ENCODE results near the gene CCDC88B. TPM values are rescaled to one million over a fixed set of nuclear protein-coding genes. Genes with fewer than 3 reads are reported as not detected.

CCDC88B gene
- total RNA-seq, 1 experiment from 2014 or later = 14.7 TPM

DNA sequence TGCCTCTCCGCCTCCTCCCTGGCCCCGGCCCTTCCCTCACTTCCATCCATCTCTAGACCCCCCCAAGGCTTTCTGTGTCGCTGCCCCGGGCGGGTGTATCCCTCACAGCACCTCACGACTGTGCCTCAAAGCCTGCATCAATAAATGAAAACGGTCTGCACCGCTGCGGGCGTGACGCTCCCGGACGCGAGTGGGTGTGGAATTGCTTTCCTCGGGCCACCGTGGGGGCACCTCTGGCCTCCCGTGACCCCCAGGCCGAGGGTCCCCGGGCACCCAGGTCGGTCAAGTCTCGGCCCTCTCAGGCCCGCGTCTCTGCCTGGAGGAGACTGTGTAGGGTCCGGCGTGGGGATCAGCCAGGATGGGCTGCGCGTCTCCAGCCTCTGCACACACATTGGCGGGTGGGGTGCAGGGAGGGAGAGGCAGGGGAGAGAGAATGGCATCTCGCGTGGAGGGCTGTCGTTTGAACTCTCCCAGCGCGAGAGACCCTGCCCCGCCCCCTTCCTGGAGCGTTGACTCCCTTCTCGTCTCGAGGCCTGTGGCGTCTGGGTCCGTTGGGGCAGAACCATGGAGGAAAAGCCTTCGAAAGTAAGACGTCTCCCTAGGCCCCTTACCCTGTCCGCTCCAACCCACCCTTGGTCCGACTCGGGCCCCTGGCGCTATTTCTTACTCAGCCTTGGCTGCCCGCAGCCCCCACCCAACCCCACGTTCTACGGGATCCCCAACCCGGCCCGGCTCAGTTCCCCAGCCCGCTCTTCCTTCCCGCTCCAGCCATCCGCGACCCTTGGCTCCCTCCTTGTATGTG lies 40.0 kb upstream of the CCDC88B start, which contains the start of gene CATSPERZ:
Gene CATSPERZ (plus strand): TSS at position 512 of the 802 bp plus-strand sequence. CDS start 53 bp downstream, at position 565.
- Histone ChIP-seq H3K36me3 (ENCODE audit: control insufficient read depth in 1 of 2, insufficient read depth in 2 of 2, low read length in 2 of 2) (no peaks in the 10 kb centered on the region), H3K9me3 (ENCODE audit: control insufficient read depth in 1 of 2, insufficient read depth in 1 of 2, low read depth in 1 of 2, low read length in 2 of 2) (no peaks in the 10 kb centered on the region), H3K9ac (ENCODE audit: low read length) (peak within 1 kb of the TSS; percentile 66), H3K27ac (ENCODE audit: low read depth, low read length) (peak within 1 kb of the TSS; percentile 2; the same call in 1 of the 2 replicates), H3K27me3 (ENCODE audit: insufficient read depth, low read length) (no peaks in the 10 kb centered on the region), H3K4me2 (ENCODE audit: low read length) (peak within 1 kb of the TSS; percentile 86), H2AFZ (ENCODE audit: low read depth, low read length, poor library complexity, severe bottlenecking) (peak within 1 kb of the TSS; percentile 86), H3K9me2 (ENCODE audit: insufficient read depth) (no peaks in the 10 kb centered on the region), H4K20me1 (ENCODE audit: insufficient read depth) (no peaks in the 10 kb centered on the region), H3K4me3 (replicated peaks in 1 of 2; ENCODE audit: low read depth in 1 of 2, low read length in 2 of 2) (peak within 1 kb of the TSS; percentile 41 to 54), H3K4me1 (ENCODE audit: control insufficient read depth in 1 of 2, insufficient read depth in 2 of 2, low read length in 2 of 2) (peaks cover 6 to 45% of the 10 kb centered on the region in 2 experiments; a peak in 3 of 4 replicates), H3K79me2 (ENCODE audit: insufficient read depth, low read length) (no peaks in the 10 kb centered on the region)
- ChIA-PET CTCF (interaction anchor here (0.9 to 5.8 kb wide), 16 partner anchors 10 to 546 kb away, joined by 3 to 80 read pairs (median 5); partner anchors contain the start of genes BAD, FERMT3, FKBP2 and GPR137), POLR2A (interaction anchor here (1.0 to 2.5 kb wide), 7 partner anchors 13 to 59 kb away, joined by 3 to 9 read pairs (median 4); partner anchors contain the start of genes FKBP2, PRDX5 and TRMT112), RAD21 (ENCODE audit: low non-redundant PET in 1 of 2, low total read pairs in 2 of 2, uncharacterized antibody in 2 of 2, unreplicated experiment in 2 of 2) (interaction anchor here (1.0 to 1.3 kb wide), 2 partner anchors 95 to 96 kb away, joined by 4 to 5 read pairs; no protein-coding TSS in a partner anchor)
- DNase-seq (ENCODE audit: low read depth, low spot score) (no peak), ATAC-seq (no peak)
- TF ChIP-seq, protein P1, sequence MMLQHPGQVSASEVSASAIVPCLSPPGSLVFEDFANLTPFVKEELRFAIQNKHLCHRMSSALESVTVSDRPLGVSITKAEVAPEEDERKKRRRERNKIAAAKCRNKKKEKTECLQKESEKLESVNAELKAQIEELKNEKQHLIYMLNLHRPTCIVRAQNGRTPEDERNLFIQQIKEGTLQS (IDR thresholded peaks at IDR 0.05) = no peak
- TF ChIP-seq ELF1 (IDR thresholded peaks at IDR 0.05; ENCODE audit: borderline replicate concordance, low read depth) (no peak), FOSL1 (IDR thresholded peaks at IDR 0.05; ENCODE audit: low read depth) (no peak), CBX3 (IDR thresholded peaks at IDR 0.05; ENCODE audit: low read depth) (no peak), TCF7L2 (IDR thresholded peaks at IDR 0.05; ENCODE audit: borderline replicate concordance, extremely low read depth, insufficient read depth, insufficient read length) (no peak), SIN3A (IDR thresholded peaks at IDR 0.05; ENCODE audit: low read depth) (no peak), RAD21 (IDR thresholded peaks at IDR 0.05; ENCODE audit: low read depth) (no peak), EGR1 (IDR thresholded peaks at IDR 0.05; ENCODE audit: low read depth) (no peak), EZH2phosphoT487 (IDR thresholded peaks at IDR 0.05; ENCODE audit: borderline replicate concordance) (no peak), SP1 (IDR thresholded peaks at IDR 0.05; ENCODE audit: low read depth) (no peak), JUND (IDR thresholded peaks at IDR 0.05) (no peak), POLR2AphosphoS5 (IDR thresholded peaks at IDR 0.05; ENCODE audit: low read depth, low read length) (no peak)
- TF ChIP-seq, protein P2, sequence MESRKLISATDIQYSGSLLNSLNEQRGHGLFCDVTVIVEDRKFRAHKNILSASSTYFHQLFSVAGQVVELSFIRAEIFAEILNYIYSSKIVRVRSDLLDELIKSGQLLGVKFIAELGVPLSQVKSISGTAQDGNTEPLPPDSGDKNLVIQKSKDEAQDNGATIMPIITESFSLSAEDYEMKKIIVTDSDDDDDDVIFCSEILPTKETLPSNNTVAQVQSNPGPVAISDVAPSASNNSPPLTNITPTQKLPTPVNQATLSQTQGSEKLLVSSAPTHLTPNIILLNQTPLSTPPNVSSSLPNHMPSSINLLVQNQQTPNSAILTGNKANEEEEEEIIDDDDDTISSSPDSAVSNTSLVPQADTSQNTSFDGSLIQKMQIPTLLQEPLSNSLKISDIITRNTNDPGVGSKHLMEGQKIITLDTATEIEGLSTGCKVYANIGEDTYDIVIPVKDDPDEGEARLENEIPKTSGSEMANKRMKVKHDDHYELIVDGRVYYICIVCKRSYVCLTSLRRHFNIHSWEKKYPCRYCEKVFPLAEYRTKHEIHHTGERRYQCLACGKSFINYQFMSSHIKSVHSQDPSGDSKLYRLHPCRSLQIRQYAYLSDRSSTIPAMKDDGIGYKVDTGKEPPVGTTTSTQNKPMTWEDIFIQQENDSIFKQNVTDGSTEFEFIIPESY (IDR thresholded peaks at IDR 0.05; ENCODE audit: extremely low read depth, insufficient replicate concordance, low read length) = no peak
- TF ChIP-seq, protein P3, sequence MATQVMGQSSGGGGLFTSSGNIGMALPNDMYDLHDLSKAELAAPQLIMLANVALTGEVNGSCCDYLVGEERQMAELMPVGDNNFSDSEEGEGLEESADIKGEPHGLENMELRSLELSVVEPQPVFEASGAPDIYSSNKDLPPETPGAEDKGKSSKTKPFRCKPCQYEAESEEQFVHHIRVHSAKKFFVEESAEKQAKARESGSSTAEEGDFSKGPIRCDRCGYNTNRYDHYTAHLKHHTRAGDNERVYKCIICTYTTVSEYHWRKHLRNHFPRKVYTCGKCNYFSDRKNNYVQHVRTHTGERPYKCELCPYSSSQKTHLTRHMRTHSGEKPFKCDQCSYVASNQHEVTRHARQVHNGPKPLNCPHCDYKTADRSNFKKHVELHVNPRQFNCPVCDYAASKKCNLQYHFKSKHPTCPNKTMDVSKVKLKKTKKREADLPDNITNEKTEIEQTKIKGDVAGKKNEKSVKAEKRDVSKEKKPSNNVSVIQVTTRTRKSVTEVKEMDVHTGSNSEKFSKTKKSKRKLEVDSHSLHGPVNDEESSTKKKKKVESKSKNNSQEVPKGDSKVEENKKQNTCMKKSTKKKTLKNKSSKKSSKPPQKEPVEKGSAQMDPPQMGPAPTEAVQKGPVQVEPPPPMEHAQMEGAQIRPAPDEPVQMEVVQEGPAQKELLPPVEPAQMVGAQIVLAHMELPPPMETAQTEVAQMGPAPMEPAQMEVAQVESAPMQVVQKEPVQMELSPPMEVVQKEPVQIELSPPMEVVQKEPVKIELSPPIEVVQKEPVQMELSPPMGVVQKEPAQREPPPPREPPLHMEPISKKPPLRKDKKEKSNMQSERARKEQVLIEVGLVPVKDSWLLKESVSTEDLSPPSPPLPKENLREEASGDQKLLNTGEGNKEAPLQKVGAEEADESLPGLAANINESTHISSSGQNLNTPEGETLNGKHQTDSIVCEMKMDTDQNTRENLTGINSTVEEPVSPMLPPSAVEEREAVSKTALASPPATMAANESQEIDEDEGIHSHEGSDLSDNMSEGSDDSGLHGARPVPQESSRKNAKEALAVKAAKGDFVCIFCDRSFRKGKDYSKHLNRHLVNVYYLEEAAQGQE (IDR thresholded peaks at IDR 0.05; ENCODE audit: low read depth) = no peak
- TF ChIP-seq, protein P4, sequence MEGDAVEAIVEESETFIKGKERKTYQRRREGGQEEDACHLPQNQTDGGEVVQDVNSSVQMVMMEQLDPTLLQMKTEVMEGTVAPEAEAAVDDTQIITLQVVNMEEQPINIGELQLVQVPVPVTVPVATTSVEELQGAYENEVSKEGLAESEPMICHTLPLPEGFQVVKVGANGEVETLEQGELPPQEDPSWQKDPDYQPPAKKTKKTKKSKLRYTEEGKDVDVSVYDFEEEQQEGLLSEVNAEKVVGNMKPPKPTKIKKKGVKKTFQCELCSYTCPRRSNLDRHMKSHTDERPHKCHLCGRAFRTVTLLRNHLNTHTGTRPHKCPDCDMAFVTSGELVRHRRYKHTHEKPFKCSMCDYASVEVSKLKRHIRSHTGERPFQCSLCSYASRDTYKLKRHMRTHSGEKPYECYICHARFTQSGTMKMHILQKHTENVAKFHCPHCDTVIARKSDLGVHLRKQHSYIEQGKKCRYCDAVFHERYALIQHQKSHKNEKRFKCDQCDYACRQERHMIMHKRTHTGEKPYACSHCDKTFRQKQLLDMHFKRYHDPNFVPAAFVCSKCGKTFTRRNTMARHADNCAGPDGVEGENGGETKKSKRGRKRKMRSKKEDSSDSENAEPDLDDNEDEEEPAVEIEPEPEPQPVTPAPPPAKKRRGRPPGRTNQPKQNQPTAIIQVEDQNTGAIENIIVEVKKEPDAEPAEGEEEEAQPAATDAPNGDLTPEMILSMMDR (IDR thresholded peaks at IDR 0.05 in 2 of 3, conservative IDR thresholded peaks at IDR 0.05 in 1 of 3; ENCODE audit: borderline replicate concordance in 1 of 3, insufficient read depth in 1 of 3, low read depth in 2 of 3, low read length in 2 of 3) = no peak
- intact Hi-C loops (cut with micrococcal nuclease) = loop anchor here (5.0 kb wide), 1 partner anchor 113 kb away; the partner anchor contains the start of gene STIP1
- no TSS peak for BruUV-seq (replicated peaks)

Measured in HCT116 (cell line).